Fibroblast of mammary gland (primary cell): ENCODE data around the gene NT5DC3.

ENCODE experiments used
- DNase-seq: peaks from one replicate; pipeline ENCODE4 v3.0.0-alpha.2; 2010; ENCODE audit warnings: low read depth
- H3K4me3 ChIP-seq: 2 replicates; pipeline ENCODE4 v1.5.1; 2011; ENCODE audit warnings: low read depth, mild to moderate bottlenecking, low read length, moderate library complexity; ENCODE audit not compliant: control insufficient read depth
- CTCF ChIP-seq: conservative IDR thresholded peaks from 2 replicates; pipeline ENCODE4 v1.5.1; 2011; ENCODE audit warnings: low read depth, low read length, inconsistent platforms; ENCODE audit not compliant: control insufficient read depth, insufficient read depth

The NT5DC3 gene

GRCh38 chr12:103785243-103786031, 55.6 kb downstream of the NT5DC3 start:
- no peak for TF ChIP-seq CTCF
- no peak for DNase-seq
- no peak overlapping the region for H3K4me3 ChIP-seq

- H3K4me3 ChIP-seq = no peak overlapping the region
- no peak for TF ChIP-seq CTCF
- DNase-seq = no peak
Measured at GRCh38 chr12:103783744-103784664, 57.0 kb downstream of the NT5DC3 start.

- no peak overlapping the region for H3K4me3 ChIP-seq
- no peak for DNase-seq
- no peak for TF ChIP-seq CTCF
Measured at GRCh38 chr12:103782399-103782798, 58.6 kb downstream of the NT5DC3 start.

GRCh38 chr12:103780992-103781391, 60.0 kb downstream of the NT5DC3 start:
- TF ChIP-seq CTCF = no peak
- H3K4me3 ChIP-seq = no peak overlapping the region
- no peak for DNase-seq

- H3K4me3 ChIP-seq = no peak overlapping the region
- no peak for TF ChIP-seq CTCF
- DNase-seq = peak; percentile 26
Measured at GRCh38 chr12:103780093-103780440, 61.0 kb downstream of the NT5DC3 start.

- no peak overlapping the region for H3K4me3 ChIP-seq
- DNase-seq = no peak
- TF ChIP-seq CTCF = no peak
Measured at GRCh38 chr12:103779410-103780092, 61.5 kb downstream of the NT5DC3 start.
